Sigmoid colon (tissue), 7 donors: Measurements from ENCODE around the gene TMEM144. TPM values are rescaled to one million over a fixed set of nuclear protein-coding genes. Genes with fewer than 3 reads are reported as not detected.
"Not testable (repeated sequence)": the region's sequence is repeated elsewhere in the genome, so short reads cannot be mapped to it uniquely, and the experiment has no call there.

ENCODE experiments used
- DNase-seq: peaks from one replicate; pipeline ENCODE4 v3.0.0-alpha.2; 2019
- H3K27ac ChIP-seq, 4 donors: fragments of 200-600 bp; sonication (generic); one replicate each; pipeline ENCODE4 v1.5.1; 2016 to 2019; ENCODE audit warnings: mild to moderate bottlenecking in 1 of 4
- H3K27me3 ChIP-seq, 3 donors: fragments of 200-600 bp; sonication (generic); one replicate each; pipeline ENCODE4 v1.5.1; 2019; ENCODE audit warnings: mild to moderate bottlenecking in 1 of 3
- H3K36me3 ChIP-seq, 4 donors: fragments of 200-600 bp; sonication (generic); one replicate each; pipeline ENCODE4 v1.5.1; 2016 to 2019
- H3K4me1 ChIP-seq, 4 donors: fragments of 200-600 bp; sonication (generic); one replicate each; pipeline ENCODE4 v1.5.1; 2017 to 2019
- H3K4me3 ChIP-seq, 4 donors: fragments of 200-600 bp; sonication (generic); one replicate each; pipeline ENCODE4 v1.5.1; 2017 to 2019; ENCODE audit warnings: mild to moderate bottlenecking in 2 of 4, moderate library complexity in 1 of 4
- H3K9me3 ChIP-seq, 4 donors: fragments of 200-600 bp in 3 of 4; sonication (generic) in 3 of 4; one replicate each; pipeline versions ENCODE4 v1.5.1 to v1.6.1; 2013 to 2019
- EP300 ChIP-seq, 4 donors: sonication (generic); formaldehyde crosslinking; IDR thresholded peaks; one replicate each; pipeline ENCODE4 v1.6.1; 2017; ENCODE audit warnings: antibody characterized with exemption in 4 of 4
- POLR2A ChIP-seq, 2 donors: fragments of 450-650 bp; IDR thresholded peaks; one replicate each; pipeline ENCODE4 v1.6.1; 2016; ENCODE audit warnings: antibody characterized with exemption in 2 of 2, mild to moderate bottlenecking in 2 of 2, moderate library complexity in 2 of 2
- POLR2AphosphoS5 ChIP-seq, 4 donors: sonication (generic); formaldehyde crosslinking; IDR thresholded peaks; one replicate each; pipeline ENCODE4 v1.6.1; 2017; ENCODE audit warnings: antibody characterized with exemption in 4 of 4
- WGBS, 2 donors: extraction: QIAGEN DNeasy Blood & Tissue Kit; methylation state at CpG; one replicate each; pipeline ENCODE4 v1.1.7; 2013; 5-methylcytosine and 5-hydroxymethylcytosine counted together
- intact Hi-C: fragments of 100-400 bp; cut with DNase I; formaldehyde crosslinking; loops from one replicate; pipeline ENCODE4 v1.15.1; 2023
- polyA plus RNA-seq, 3 donors: library from polyadenylated mRNA; stranded (reverse); fragments of 200-250 nt; gene quantifications; one replicate each; pipeline ENCODE4 v1.2.3, GENCODE V29; 2013
- total RNA-seq, 4 donors: library from RNA; depleted of rRNA; stranded (reverse); fragments of >200 nt; gene quantifications; one replicate each; pipeline ENCODE4 v1.1.0, GENCODE V29; 2016
- TF ChIP-seq, protein P1 (sequence below), 4 experiments: fragments of 450-650 bp in 3 of 4; fragments of 200-600 bp in 1 of 4; IDR thresholded peaks; one replicate each; pipeline ENCODE4 v1.5.1; 2016 to 2019; ENCODE audit warnings: antibody characterized with exemption in 4 of 4, mild to moderate bottlenecking in 3 of 4, moderate library complexity in 2 of 4
- donor health status: healthy with polysubstance abuse.
- donor health status: Bipolar disorder and iron deficiency.
- donor health status: healthy.

Gene TMEM144
- total and polyA plus RNA-seq, 7 donors: 3.5 to 12.1 (median 6.4) TPM

DNA sequence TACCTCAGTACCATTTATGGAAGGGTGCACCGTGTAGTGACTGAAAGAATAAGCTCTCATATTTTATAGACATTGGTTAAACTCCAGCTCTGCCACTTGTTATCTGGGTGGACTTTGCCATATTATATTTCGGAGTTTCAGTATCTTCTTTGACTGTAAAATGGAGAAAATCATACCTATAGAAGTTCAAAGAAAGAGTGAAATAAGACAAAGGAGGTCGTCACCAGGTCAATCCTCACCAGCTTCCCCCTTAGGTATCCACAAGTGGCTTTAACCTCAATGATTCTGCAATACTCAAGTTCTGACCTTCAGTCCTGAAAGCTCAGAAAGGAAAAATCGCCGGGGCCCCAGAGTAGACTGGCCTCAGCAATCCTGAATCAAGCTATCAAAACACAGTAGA is 64.3 kb downstream of the TMEM144 start:
- WGBS, 2 donors: 77 to 84% methylated on average over 5 of the region's 5 CpGs
- Histone ChIP-seq H3K27me3 (no peaks in the 10 kb centered on the region), H3K9me3 (no peaks in the 10 kb centered on the region), H3K36me3 (no peaks in the 10 kb centered on the region), H3K4me1 (no peaks in the 10 kb centered on the region), H3K27ac (no peak overlapping the region), H3K4me3 (no peak overlapping the region)
- TF ChIP-seq, protein P1, sequence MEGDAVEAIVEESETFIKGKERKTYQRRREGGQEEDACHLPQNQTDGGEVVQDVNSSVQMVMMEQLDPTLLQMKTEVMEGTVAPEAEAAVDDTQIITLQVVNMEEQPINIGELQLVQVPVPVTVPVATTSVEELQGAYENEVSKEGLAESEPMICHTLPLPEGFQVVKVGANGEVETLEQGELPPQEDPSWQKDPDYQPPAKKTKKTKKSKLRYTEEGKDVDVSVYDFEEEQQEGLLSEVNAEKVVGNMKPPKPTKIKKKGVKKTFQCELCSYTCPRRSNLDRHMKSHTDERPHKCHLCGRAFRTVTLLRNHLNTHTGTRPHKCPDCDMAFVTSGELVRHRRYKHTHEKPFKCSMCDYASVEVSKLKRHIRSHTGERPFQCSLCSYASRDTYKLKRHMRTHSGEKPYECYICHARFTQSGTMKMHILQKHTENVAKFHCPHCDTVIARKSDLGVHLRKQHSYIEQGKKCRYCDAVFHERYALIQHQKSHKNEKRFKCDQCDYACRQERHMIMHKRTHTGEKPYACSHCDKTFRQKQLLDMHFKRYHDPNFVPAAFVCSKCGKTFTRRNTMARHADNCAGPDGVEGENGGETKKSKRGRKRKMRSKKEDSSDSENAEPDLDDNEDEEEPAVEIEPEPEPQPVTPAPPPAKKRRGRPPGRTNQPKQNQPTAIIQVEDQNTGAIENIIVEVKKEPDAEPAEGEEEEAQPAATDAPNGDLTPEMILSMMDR (IDR thresholded peaks at IDR 0.05): no peak
- DNase-seq: no peak
- intact Hi-C loops: no loop called here

DNA sequence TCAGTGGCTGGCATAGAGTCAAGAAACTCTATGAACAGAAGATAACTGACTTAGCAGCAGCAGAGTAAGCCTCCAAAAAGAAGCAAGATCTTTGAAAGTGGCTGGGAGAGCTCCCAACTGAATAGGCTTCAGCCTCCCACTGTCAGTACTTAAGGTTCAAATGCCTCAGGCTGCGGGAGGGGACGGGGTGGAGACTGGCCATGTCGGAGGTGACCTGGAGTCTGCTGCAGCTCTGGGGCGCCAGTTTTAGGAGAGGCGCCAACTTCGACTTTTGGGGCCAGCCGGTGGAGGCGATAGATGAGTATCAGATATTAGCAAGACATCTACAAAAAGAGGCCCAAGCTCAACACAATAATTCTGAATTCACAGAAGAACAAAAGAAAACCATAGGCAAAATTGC is 67.3 kb downstream of the TMEM144 start:
- no peaks in the 10 kb centered on the region for H3K27me3 ChIP-seq
- 96% methylated on average over 8 of the region's 8 CpGs for WGBS, 2 donors
- no peak for TF ChIP-seq POLR2A (IDR thresholded peaks at IDR 0.05)
- no peak for TF ChIP-seq POLR2AphosphoS5 (IDR thresholded peaks at IDR 0.05)
- no peaks in the 10 kb centered on the region for H3K36me3 ChIP-seq
- no peak overlapping the region for H3K4me3 ChIP-seq
- H3K9me3 ChIP-seq: no peaks in the 10 kb centered on the region
- no peak overlapping the region for H3K27ac ChIP-seq
- intact Hi-C loops: no loop called here
- H3K4me1 ChIP-seq: no peaks in the 10 kb centered on the region
- no peak for DNase-seq

DNA sequence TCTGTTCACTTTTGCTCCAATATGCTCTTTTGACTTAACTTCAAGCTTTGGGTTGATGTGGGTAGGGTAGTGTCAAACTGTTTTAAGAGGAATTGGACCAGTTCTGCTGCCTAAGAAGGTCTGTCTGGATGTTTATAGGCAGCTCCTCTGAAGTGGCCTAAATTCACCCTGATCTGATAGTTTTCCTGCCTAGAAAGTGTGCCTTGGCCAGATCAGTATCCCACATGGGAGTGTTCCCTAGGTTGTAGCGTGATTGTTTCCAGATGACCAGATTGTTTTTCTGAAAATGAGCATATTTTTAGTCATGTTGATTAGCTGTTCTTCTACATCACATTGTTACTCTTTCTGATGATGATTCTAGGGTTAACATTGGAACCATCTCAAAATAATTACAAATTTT is 68.8 kb downstream of the TMEM144 start:
- WGBS, 2 donors: 86 to 92% methylated on average over 1 of the region's 1 CpG
- H3K9me3 ChIP-seq, H3K36me3 ChIP-seq, H3K4me1 ChIP-seq, intact Hi-C loops, H3K27me3 ChIP-seq, H3K27ac ChIP-seq, H3K4me3 ChIP-seq, DNase-seq: not testable (repeated sequence)

DNA sequence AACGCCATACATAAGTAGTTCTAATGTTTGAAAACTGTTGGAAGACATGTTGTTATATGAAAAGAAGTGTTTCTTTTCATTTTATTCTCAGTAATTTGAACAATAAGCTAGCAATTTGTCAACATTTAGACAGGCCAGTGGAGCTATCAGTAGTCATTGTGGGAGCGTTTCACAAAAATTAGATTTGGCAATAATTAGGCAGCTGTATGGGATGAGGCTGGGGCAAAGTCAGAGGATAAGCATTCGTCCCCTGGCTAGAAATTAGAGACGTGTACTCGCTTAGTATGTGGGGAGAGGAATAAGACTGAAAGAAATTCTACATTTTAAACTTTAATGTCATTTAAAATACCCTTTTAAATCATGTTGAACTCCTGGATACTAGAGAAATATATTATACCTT is 70.6 kb downstream of the TMEM144 start:
- 85 to 90% methylated on average over 5 of the region's 5 CpGs for WGBS, 2 donors

DNA sequence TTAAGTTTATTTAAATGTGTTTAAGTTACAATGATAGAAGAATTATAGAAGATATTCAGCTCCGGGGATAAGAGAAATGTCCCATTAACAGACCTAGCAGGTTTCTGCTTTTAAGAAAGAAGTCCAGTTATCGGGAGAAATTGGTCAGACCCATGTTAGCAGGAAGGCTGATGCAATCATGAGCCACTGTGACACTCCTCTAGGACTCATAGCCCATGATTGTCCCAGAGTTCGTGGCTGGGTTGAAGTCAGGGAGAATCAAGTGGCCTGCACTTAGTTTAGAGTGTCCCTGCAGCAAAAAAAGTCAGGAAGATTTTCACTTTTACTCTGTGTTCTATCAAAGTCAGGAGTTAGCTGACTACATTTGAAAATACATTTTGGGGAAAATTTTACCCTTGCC is 72.0 kb downstream of the TMEM144 start:
- no peak overlapping the region for H3K27ac ChIP-seq
- intact Hi-C loops: no loop called here
- no peaks in the 10 kb centered on the region for H3K9me3 ChIP-seq
- no peaks in the 10 kb centered on the region for H3K4me1 ChIP-seq
- TF ChIP-seq POLR2A (IDR thresholded peaks at IDR 0.05) (no peak), POLR2AphosphoS5 (IDR thresholded peaks at IDR 0.05) (no peak), EP300 (IDR thresholded peaks at IDR 0.05) (no peak)
- TF ChIP-seq, protein P1 (IDR thresholded peaks at IDR 0.05): no peak
- DNase-seq: no peak
- H3K36me3 ChIP-seq: no peaks in the 10 kb centered on the region
- H3K27me3 ChIP-seq: no peaks in the 10 kb centered on the region
- H3K4me3 ChIP-seq: no peak overlapping the region
- 77 to 82% methylated on average over 3 of the region's 3 CpGs for WGBS, 2 donors

More for the DNA sequence above, 70.6 kb downstream of the TMEM144 start:
- no peak overlapping the region for H3K4me3 ChIP-seq
- H3K27ac ChIP-seq: no peak overlapping the region
- TF ChIP-seq, protein P1 (IDR thresholded peaks at IDR 0.05): no peak
- TF ChIP-seq POLR2A (IDR thresholded peaks at IDR 0.05): no peak
- TF ChIP-seq POLR2AphosphoS5 (IDR thresholded peaks at IDR 0.05): no peak
- H3K36me3 ChIP-seq: no peaks in the 10 kb centered on the region
- no peak for DNase-seq
- intact Hi-C loops: no loop called here
- H3K4me1 ChIP-seq: no peaks in the 10 kb centered on the region
- no peaks in the 10 kb centered on the region for H3K27me3 ChIP-seq
- no peaks in the 10 kb centered on the region for H3K9me3 ChIP-seq

DNA sequence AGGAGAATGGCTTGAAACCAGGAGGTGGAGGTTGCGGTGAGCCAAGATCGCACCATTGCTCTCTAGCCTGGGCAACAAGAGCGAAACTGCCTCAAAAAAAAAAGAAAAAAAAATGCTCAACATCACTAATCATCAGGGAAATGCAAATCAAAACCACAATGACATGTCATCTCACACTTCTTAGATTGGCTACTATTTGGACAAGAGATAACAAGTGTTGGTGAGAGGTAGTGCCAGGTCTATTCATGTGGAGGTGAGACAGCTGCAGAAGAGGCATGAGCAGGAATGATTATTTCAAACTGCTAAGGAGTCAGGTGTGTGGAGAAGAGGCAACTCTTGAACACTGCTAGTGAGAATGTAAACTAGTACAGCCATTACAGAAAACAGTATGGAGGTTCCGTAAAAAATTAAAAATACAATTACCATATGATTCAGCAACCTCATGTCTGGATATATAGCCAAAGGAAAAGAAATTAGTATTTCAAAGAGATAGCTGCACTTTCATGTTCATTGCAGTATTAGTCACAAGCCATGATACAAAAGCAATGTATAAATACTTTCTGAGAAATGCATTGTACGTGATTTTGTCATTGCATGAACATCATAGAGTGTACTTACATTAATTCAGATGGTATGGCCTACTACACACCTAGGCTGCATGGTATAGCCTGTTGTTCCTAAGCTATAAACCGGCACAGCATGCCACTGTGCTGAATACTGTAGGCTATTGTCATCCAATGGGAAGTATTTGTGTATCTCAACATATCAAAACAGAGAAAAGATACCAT is 75.3 kb downstream of the TMEM144 start:
- no peaks in the 10 kb centered on the region for H3K4me1 ChIP-seq
- WGBS, 2 donors: 86 to 88% methylated on average over 6 of the region's 6 CpGs
- no peak overlapping the region for H3K4me3 ChIP-seq
- TF ChIP-seq, protein P1 (IDR thresholded peaks at IDR 0.05): no peak
- TF ChIP-seq EP300 (IDR thresholded peaks at IDR 0.05): no peak
- no peak for TF ChIP-seq POLR2A (IDR thresholded peaks at IDR 0.05)
- TF ChIP-seq POLR2AphosphoS5 (IDR thresholded peaks at IDR 0.05): no peak
- DNase-seq: no peak
- H3K9me3 ChIP-seq: no peaks in the 10 kb centered on the region
- H3K36me3 ChIP-seq: no peaks in the 10 kb centered on the region
- no peak overlapping the region for H3K27ac ChIP-seq
- no peaks in the 10 kb centered on the region for H3K27me3 ChIP-seq
- intact Hi-C loops: no loop called here
